Trophoblast cell (in vitro differentiated cells and primary cell): Measurements from ENCODE around the gene OR2D3.

Source experiments
- DNase-seq, 2 donors: peaks; one replicate each; pipeline ENCODE4 v3.0.0-alpha.2; 2016
- H2AFZ ChIP-seq: 2 replicates; pipeline ENCODE4 v1.6.1; 2013; ENCODE audit warnings: low read length, moderate library complexity, mild to moderate bottlenecking; ENCODE audit not compliant: insufficient read depth, poor library complexity
- H2AK5ac ChIP-seq: 2 replicates; pipeline ENCODE4 v1.6.1; 2013; ENCODE audit warnings: mild to moderate bottlenecking, low read length
- H2BK120ac ChIP-seq: 2 replicates; pipeline ENCODE4 v1.6.1; 2013; ENCODE audit warnings: low read length, mild to moderate bottlenecking, moderate library complexity; ENCODE audit not compliant: insufficient read depth, poor library complexity
- H2BK12ac ChIP-seq: 2 replicates; pipeline ENCODE4 v1.6.1; 2013; ENCODE audit warnings: mild to moderate bottlenecking, low read length, moderate library complexity
- H2BK5ac ChIP-seq: 2 replicates; pipeline ENCODE4 v1.6.1; 2013; ENCODE audit warnings: low read length, low read depth, moderate library complexity, mild to moderate bottlenecking; ENCODE audit not compliant: poor library complexity
- H3K14ac ChIP-seq: 2 replicates; pipeline ENCODE4 v1.6.1; 2013; ENCODE audit warnings: mild to moderate bottlenecking, low read length
- H3K18ac ChIP-seq: 2 replicates; pipeline ENCODE4 v1.6.1; 2013; ENCODE audit warnings: mild to moderate bottlenecking, low read length
- H3K23ac ChIP-seq: 2 replicates; pipeline ENCODE4 v1.6.1; 2013; ENCODE audit warnings: low read length
- H3K27ac ChIP-seq: 2 replicates; pipeline ENCODE4 v1.5.1; 2013; ENCODE audit warnings: low read depth, mild to moderate bottlenecking, inconsistent platforms, low read length, moderate library complexity
- H3K27me3 ChIP-seq: 2 replicates; pipeline ENCODE4 v1.6.1; 2013; ENCODE audit warnings: inconsistent platforms, mild to moderate bottlenecking, low read length, moderate library complexity; ENCODE audit not compliant: insufficient read depth
- H3K36me3 ChIP-seq, 2 experiments: 1 replicate in 1 of 2; 2 replicates in 1 of 2; pipeline ENCODE4 v1.6.1; 2013; ENCODE audit warnings: low read length in 2 of 2, mild to moderate bottlenecking in 2 of 2, moderate library complexity in 1 of 2; ENCODE audit not compliant: insufficient read depth in 2 of 2, control insufficient read depth in 1 of 2
- H3K4ac ChIP-seq: 2 replicates; pipeline ENCODE4 v1.6.1; 2013; ENCODE audit warnings: low read depth, mild to moderate bottlenecking, low read length, moderate library complexity
- H3K4me1 ChIP-seq, 2 experiments: 1 replicate in 1 of 2; 2 replicates in 1 of 2; pipeline ENCODE4 v1.6.1; 2013; ENCODE audit warnings: low read length in 2 of 2, mild to moderate bottlenecking in 2 of 2, moderate library complexity in 1 of 2; ENCODE audit not compliant: insufficient read depth in 2 of 2, control insufficient read depth in 1 of 2
- H3K4me2 ChIP-seq: 2 replicates; pipeline ENCODE4 v1.6.1; 2013; ENCODE audit warnings: inconsistent platforms, mild to moderate bottlenecking, low read length, moderate library complexity
- H3K4me3 ChIP-seq: 2 replicates; pipeline ENCODE4 v1.5.1; 2013; ENCODE audit warnings: mild to moderate bottlenecking, low read depth, low read length, inconsistent platforms
- H3K79me1 ChIP-seq: one replicate; pipeline ENCODE4 v1.6.1; 2013; ENCODE audit warnings: low read length
- H3K79me2 ChIP-seq: 2 replicates; pipeline ENCODE4 v1.6.1; 2013; ENCODE audit warnings: low read length, mild to moderate bottlenecking; ENCODE audit not compliant: control insufficient read depth, insufficient read depth, poor library complexity
- H3K9ac ChIP-seq: 2 replicates; pipeline ENCODE4 v1.6.1; 2013; ENCODE audit warnings: mild to moderate bottlenecking, low read length
- H3K9me3 ChIP-seq: 2 replicates; pipeline ENCODE4 v1.6.1; 2013; ENCODE audit warnings: low read depth, mild to moderate bottlenecking, control low read depth, inconsistent platforms, low read length; ENCODE audit not compliant: insufficient read depth
- H4K12ac ChIP-seq: 2 replicates; pipeline ENCODE4 v1.6.1; 2013; ENCODE audit warnings: low read depth, mild to moderate bottlenecking, low read length, moderate library complexity
- H4K8ac ChIP-seq: 2 replicates; pipeline ENCODE4 v1.6.1; 2013; ENCODE audit warnings: low read depth, mild to moderate bottlenecking, low read length, moderate library complexity
- H4K91ac ChIP-seq: one replicate; pipeline ENCODE4 v1.6.1; 2013; ENCODE audit warnings: low read depth, mild to moderate bottlenecking, low read length, moderate library complexity
- WGBS: extraction: QIAGEN DNeasy Blood & Tissue Kit; methylation state at CpG from one replicate; pipeline ENCODE4 v1.1.7; 2013; ENCODE audit warnings: missing lambda C conversion rate; ENCODE audit not compliant: insufficient read length, insufficient coverage; ENCODE audit errors: extremely low coverage; 5-methylcytosine and 5-hydroxymethylcytosine counted together

OR2D3 gene

GRCh38 chr11:6892400-6892799 lies 28.4 kb upstream of the OR2D3 start, which contains the start of gene OR2D2:
Gene OR2D2, minus strand, starts transcription at chr11:6892500. Its CDS starts 0 bp downstream, at chr11:6892500.
- Histone ChIP-seq H3K79me2 (no peaks in the 10 kb centered on the region), H4K12ac (no peak within 1 kb of the TSS), H2AK5ac (no peak within 1 kb of the TSS), H2AFZ (no peak within 1 kb of the TSS), H4K91ac (no peak within 1 kb of the TSS), H3K4me1 (no peaks in the 10 kb centered on the region), H4K8ac (no peak within 1 kb of the TSS), H3K4me3 (no peak within 1 kb of the TSS), H3K14ac (no peak within 1 kb of the TSS), H3K4ac (no peak within 1 kb of the TSS), H3K9me3 (no peaks in the 10 kb centered on the region), H3K18ac (no peak within 1 kb of the TSS), H3K79me1 (no peaks in the 10 kb centered on the region), H2BK5ac (no peak within 1 kb of the TSS), H2BK120ac (no peak within 1 kb of the TSS), H3K27ac (no peak within 1 kb of the TSS), H3K4me2 (no peak within 1 kb of the TSS), H3K23ac (no peak within 1 kb of the TSS), H3K27me3 (no peaks in the 10 kb centered on the region), H3K36me3 (no peaks in the 10 kb centered on the region), H2BK12ac (no peak within 1 kb of the TSS), H3K9ac (no peak within 1 kb of the TSS)
- no CpG with 5 or more reads among the region's 2 CpGs for WGBS
- no peak for DNase-seq

GRCh38 chr11:6894097-6894496 lies 26.7 kb upstream of the OR2D3 start:
- H3K79me2 ChIP-seq = no peaks in the 10 kb centered on the region
- H3K9ac ChIP-seq = no peak overlapping the region
- no peak overlapping the region for H2AK5ac ChIP-seq
- no peak overlapping the region for H3K4me2 ChIP-seq
- H4K8ac ChIP-seq = no peak overlapping the region
- no peak for DNase-seq
- H4K12ac ChIP-seq = no peak overlapping the region
- H3K18ac ChIP-seq = no peak overlapping the region
- no peak overlapping the region for H2BK12ac ChIP-seq
- no peak overlapping the region for H3K4me3 ChIP-seq
- H3K23ac ChIP-seq = no peak overlapping the region
- H3K9me3 ChIP-seq = no peaks in the 10 kb centered on the region
- no peak overlapping the region for H2BK5ac ChIP-seq
- no peak overlapping the region for H4K91ac ChIP-seq
- no peaks in the 10 kb centered on the region for H3K27me3 ChIP-seq
- H3K4me1 ChIP-seq = no peaks in the 10 kb centered on the region
- no peak overlapping the region for H3K4ac ChIP-seq
- no peak overlapping the region for H2AFZ ChIP-seq
- H3K27ac ChIP-seq = no peak overlapping the region
- H3K14ac ChIP-seq = no peak overlapping the region
- no peaks in the 10 kb centered on the region for H3K36me3 ChIP-seq
- no peak overlapping the region for H2BK120ac ChIP-seq
- no peaks in the 10 kb centered on the region for H3K79me1 ChIP-seq

- H2AFZ ChIP-seq = no peak overlapping the region
- H3K79me1 ChIP-seq = no peaks in the 10 kb centered on the region
- no peak overlapping the region for H3K23ac ChIP-seq
- H3K18ac ChIP-seq = no peak overlapping the region
- no peaks in the 10 kb centered on the region for H3K79me2 ChIP-seq
- no peak overlapping the region for H3K4me2 ChIP-seq
- no peak overlapping the region for H4K8ac ChIP-seq
- no peak overlapping the region for H3K9ac ChIP-seq
- H4K91ac ChIP-seq = no peak overlapping the region
- DNase-seq = no peak
- no peak overlapping the region for H4K12ac ChIP-seq
- no peaks in the 10 kb centered on the region for H3K4me1 ChIP-seq
- H3K27ac ChIP-seq = no peak overlapping the region
- H2AK5ac ChIP-seq = no peak overlapping the region
- H2BK5ac ChIP-seq = no peak overlapping the region
- H3K4me3 ChIP-seq = no peak overlapping the region
- no peak overlapping the region for H2BK12ac ChIP-seq
- H3K36me3 ChIP-seq = no peaks in the 10 kb centered on the region
- H3K9me3 ChIP-seq = no peaks in the 10 kb centered on the region
- no peak overlapping the region for H3K4ac ChIP-seq
- no peak overlapping the region for H3K14ac ChIP-seq
- no peak overlapping the region for H2BK120ac ChIP-seq
- no peaks in the 10 kb centered on the region for H3K27me3 ChIP-seq
Observed at GRCh38 chr11:6895010-6895409, 25.8 kb upstream of the OR2D3 start.

- Histone ChIP-seq H2AFZ (no peak overlapping the region), H3K4me1 (no peaks in the 10 kb centered on the region), H3K79me1 (no peaks in the 10 kb centered on the region), H2BK12ac (no peak overlapping the region), H3K18ac (no peak overlapping the region), H2BK5ac (no peak overlapping the region), H3K36me3 (no peaks in the 10 kb centered on the region), H3K27ac (no peak overlapping the region), H3K14ac (no peak overlapping the region), H3K23ac (no peak overlapping the region), H3K4me2 (no peak overlapping the region), H3K9me3 (no peaks in the 10 kb centered on the region), H3K9ac (no peak overlapping the region), H4K91ac (no peak overlapping the region), H3K79me2 (no peaks in the 10 kb centered on the region), H2BK120ac (no peak overlapping the region), H4K12ac (no peak overlapping the region), H3K27me3 (no peaks in the 10 kb centered on the region), H3K4me3 (no peak overlapping the region), H4K8ac (no peak overlapping the region), H3K4ac (no peak overlapping the region), H2AK5ac (no peak overlapping the region)
- no CpG with 5 or more reads among the region's 1 CpG for WGBS
- no peak for DNase-seq
Observed at GRCh38 chr11:6898911-6899310, 21.9 kb upstream of the OR2D3 start.
